ENCODE results near the gene SPTBN2.

- TF ChIP-seq L3MBTL2 (conservative IDR thresholded peaks at IDR 0.05) (no peak), SUZ12 (IDR thresholded peaks at IDR 0.05) (no peak), FOXK2 (IDR thresholded peaks at IDR 0.05) (no peak), TARDBP (IDR thresholded peaks at IDR 0.05) (no peak)
Measured at GRCh38 chr11:66707486-66707885, 21.5 kb downstream of the SPTBN2 start.
